K562 (cell line): ENCODE data around the gene RGS14. TPM values are rescaled to one million over a fixed set of nuclear protein-coding genes. Genes with fewer than 3 reads are reported as not detected.
A peak's percentile ranks its signal among the peaks of the same experiment; 100 is the strongest.

Source experiments
- ARID4B ChIP-seq: sonication (generic); formaldehyde crosslinking; IDR thresholded peaks from 2 replicates; pipeline ENCODE4 v1.8.0; 2022; ENCODE audit warnings: mild to moderate bottlenecking, missing genetic modification reagents
- CHD2 ChIP-seq: IDR thresholded peaks from 2 replicates; pipeline ENCODE4 v1.6.1; 2011; ENCODE audit warnings: low read depth, low read length
- CXXC5 ChIP-seq: fragments of 250-450 bp; sonication (Bioruptor Pico); IDR thresholded peaks from 2 replicates; pipeline ENCODE4 v1.8.0; 2022; ENCODE audit warnings: inconsistent platforms, mild to moderate bottlenecking, moderate library complexity
- ETV1 ChIP-seq: fragments of 450-650 bp; conservative IDR thresholded peaks from 2 replicates; pipeline ENCODE4 v1.6.1; 2016; ENCODE audit warnings: missing genetic modification characterization, control low read depth, low read depth, missing compliant biosample characterization
- KHSRP ChIP-seq: fragments of 450-650 bp; IDR thresholded peaks from 2 replicates; pipeline ENCODE4 v1.6.1; 2017
- MLLT1 ChIP-seq, 2 experiments: fragments of 450-650 bp; IDR thresholded peaks; 2 replicates each; pipeline ENCODE4 v1.6.1; 2016
- MYC ChIP-seq, 2 experiments: fragments of 250-450 bp in 1 of 2; sonication (Bioruptor Pico) in 1 of 2; IDR thresholded peaks; 2 replicates each; pipeline versions ENCODE4 v1.5.1 to v1.6.1; 2012 to 2021; ENCODE audit warnings: low read depth in 2 of 2, borderline replicate concordance in 1 of 2, improper control_type of control experiment in 1 of 2, low read length in 1 of 2, mild to moderate bottlenecking in 1 of 2, moderate library complexity in 1 of 2
- MYNN ChIP-seq, 2 experiments: sonication (generic); formaldehyde crosslinking in 1 of 2; IDR thresholded peaks; 2 replicates each; pipeline versions ENCODE4 v1.5.0 to v1.6.1; 2016 to 2020; ENCODE audit warnings: antibody characterized with exemption in 1 of 2, missing genetic modification reagents in 1 of 2
- NR2C1 ChIP-seq, 2 experiments: fragments of 450-650 bp; IDR thresholded peaks; 2 replicates each; pipeline ENCODE4 v1.6.1; 2017; ENCODE audit warnings: mild to moderate bottlenecking in 2 of 2, antibody characterized with exemption in 1 of 2, inconsistent platforms in 1 of 2, missing compliant biosample characterization in 1 of 2, missing genetic modification characterization in 1 of 2
- NR2F6 ChIP-seq: fragments of 450-650 bp; formaldehyde crosslinking; IDR thresholded peaks from 2 replicates; pipeline ENCODE4 v1.4.0; 2020; ENCODE audit warnings: mild to moderate bottlenecking
- POLR2AphosphoS2 ChIP-seq: IDR thresholded peaks from 2 replicates; pipeline ENCODE4 v1.6.1; 2012; ENCODE audit warnings: low read length, improper control_type of control experiment
- RBM14 ChIP-seq: fragments of 200-400 bp; formaldehyde crosslinking; IDR thresholded peaks from 2 replicates; pipeline ENCODE4 v1.6.1; 2018; ENCODE audit warnings: low read depth, mild to moderate bottlenecking, low read length, moderate library complexity, borderline replicate concordance; ENCODE audit not compliant: insufficient read depth
- RCOR1 ChIP-seq, 2 experiments: IDR thresholded peaks; 2 replicates each; pipeline ENCODE4 v1.6.1; 2012; ENCODE audit warnings: low read depth in 2 of 2, low read length in 2 of 2, borderline replicate concordance in 1 of 2, improper control_type of control experiment in 1 of 2
- RHOXF2B ChIP-seq: fragments of 250-450 bp; sonication (Bioruptor Pico); conservative IDR thresholded peaks from 2 replicates; pipeline ENCODE4 v1.5.1; 2021
- SPI1 ChIP-seq: IDR thresholded peaks from 2 replicates; pipeline ENCODE4 v1.6.1; 2011; ENCODE audit warnings: low read depth, low read length, control low read depth, borderline replicate concordance
- SREBF1 ChIP-seq: fragments of 150-350 bp; IDR thresholded peaks from 2 replicates; pipeline ENCODE4 v1.6.1; 2014; ENCODE audit warnings: antibody characterized with exemption, low read depth, low read length, borderline replicate concordance
- SRF ChIP-seq, 2 experiments: fragments of 250-450, 450-650 bp in 1 of 2; sonication (Bioruptor Pico) in 1 of 2; sonication (generic) in 1 of 2; formaldehyde crosslinking; IDR thresholded peaks; 2 replicates each; pipeline versions ENCODE4 v1.5.0 to v1.5.1; 2020 to 2022; ENCODE audit warnings: mild to moderate bottlenecking in 1 of 2, missing genetic modification reagents in 1 of 2
- TAF7 ChIP-seq: fragments of 450-650 bp; IDR thresholded peaks from 2 replicates; pipeline ENCODE4 v1.6.1; 2016; ENCODE audit warnings: missing genetic modification characterization, missing compliant biosample characterization
- ZNF655 ChIP-seq: fragments of 250-450 bp; sonication (Bioruptor Pico); IDR thresholded peaks from 2 replicates; pipeline ENCODE4 v1.5.0; 2021
- polyA plus RNA-seq, 8 experiments: library from polyadenylated mRNA; depleted of rRNA in 4 of 8; stranded (reverse) in 5 of 8; unstranded in 3 of 8; fragments of >200 nt; fragmentation: Nextera tagmentation in 2 of 8; fragmentation: Illumina TruSeq in 1 of 8; extraction: Ambion mirVana in 2 of 8; extraction: Trizol in 1 of 8; gene quantifications; 2 replicates each; pipeline versions ENCODE4 v1.2.1 to v1.2.3, GENCODE V29; 2011 to 2014; ENCODE audit warnings: inconsistent platforms in 1 of 8, missing spikeins in 1 of 8
- total RNA-seq, 7 experiments: library from RNA; depleted of rRNA in 6 of 7; stranded (reverse); fragments of >200 nt in 6 of 7; fragmentation: Illumina TruSeq in 2 of 7; extraction: Trizol in 2 of 7; gene quantifications; 2 replicates each; pipeline versions ENCODE4 v1.2.1 to v1.2.3, GENCODE V29; 2011 to 2021; ENCODE audit warnings: low replicate concordance in 1 of 7

Gene RGS14
- total and polyA plus RNA-seq, 9 of the 15 experiments (the other 6 are each of a cell fraction or from before 2014, with no cell fraction given), result 0.28 to 75.9 (median 34.5) TPM

- TF ChIP-seq ETV1 (tag) (peak; percentile 26; the same call in 1 of the 2 replicates), RCOR1 (IDR thresholded peaks at IDR 0.05; ENCODE audit: borderline replicate concordance in 1 of 2, low read depth in 2 of 2, low read length in 2 of 2) (peak in 1 of 2 experiments; percentile 75; a peak in 2 of 4 replicates), MYC (IDR thresholded peaks at IDR 0.05; ENCODE audit: low read depth, low read length) (peak; percentile 68), MYC (CRISPR knock-in tag; IDR thresholded peaks at IDR 0.05; ENCODE audit: borderline replicate concordance, low read depth) (no peak), CHD2 (0 out of 2 replicates have a peak, but pooled peaks have one; percentile 13), NR2F6 (CRISPR knock-in tag) (no peak), MLLT1 (IDR thresholded peaks at IDR 0.05) (peak in 1 of 2 experiments; percentile 99; a peak in 2 of 4 replicates), ZNF655 (CRISPR knock-in tag) (no peak), MYNN (IDR thresholded peaks at IDR 0.05) (0 out of 2 replicates have a peak, but pooled peaks have one; percentile 16), MYNN (CRISPR knock-in tag; IDR thresholded peaks at IDR 0.05) (no peak), RHOXF2B (CRISPR knock-in tag) (no peak), KHSRP (no peak), RBM14 (no peak), SREBF1 (0 out of 2 replicates have a peak, but pooled peaks have one; percentile 24), NR2C1 (IDR thresholded peaks at IDR 0.05) (no peak), NR2C1 (tag; IDR thresholded peaks at IDR 0.05) (0 out of 2 replicates have a peak, but pooled peaks have one; percentile 42), TAF7 (peak; percentile 62; the same call in 1 of the 2 replicates), POLR2AphosphoS2 (0 out of 2 replicates have a peak, but pooled peaks have one; percentile 42), CXXC5 (peak; percentile 55), SRF (CRISPR knock-in tag; IDR thresholded peaks at IDR 0.05) (peak in 1 of 2 experiments; percentile 11; a peak in 1 of 4 replicates), SPI1 (peak; percentile 50; the same call in 1 of the 2 replicates), ARID4B (CRISPR knock-in tag) (no peak; the same call in 1 of the 2 replicates)
These were observed 9.0 kb downstream of the RGS14 start (continued) for GRCh38 chr5:177366528-177367322.
